NCI-H2227 treated with DMSO at 0.1 percent for 48 hours (cell line): ENCODE data around the gene ZC2HC1B.

Experiments used
- DNase-seq: peaks from one replicate; lab custom pipeline; 2025; lab: John Stamatoyannopoulos, UW

Gene ZC2HC1B

DNA sequence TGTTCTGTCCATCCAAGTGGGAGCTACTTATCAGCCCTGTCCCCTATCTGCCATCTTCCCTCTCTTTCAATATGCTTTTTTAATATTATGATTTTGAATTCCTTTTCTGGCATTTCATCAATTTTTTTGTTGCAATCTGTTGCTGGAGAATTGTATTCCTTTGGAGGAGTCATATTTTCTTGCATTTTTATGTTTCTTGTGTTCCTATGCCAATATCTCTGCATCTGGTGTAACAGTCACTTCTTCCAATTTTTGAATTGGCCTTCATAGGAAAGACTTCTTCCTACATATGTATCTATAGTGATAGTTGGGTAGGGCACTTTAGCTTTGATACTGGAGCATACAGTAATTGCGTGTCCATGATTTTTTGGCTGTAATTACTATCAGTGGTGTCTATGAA, 70.1 kb downstream of the ZC2HC1B start:
- no peak for DNase-seq

- no peak for DNase-seq
Observed at GRCh38 chr6:143934867-143935266, 70.6 kb downstream of the ZC2HC1B start.

- DNase-seq, result no peak
Observed at GRCh38 chr6:143936347-143936746, 72.1 kb downstream of the ZC2HC1B start.

DNA sequence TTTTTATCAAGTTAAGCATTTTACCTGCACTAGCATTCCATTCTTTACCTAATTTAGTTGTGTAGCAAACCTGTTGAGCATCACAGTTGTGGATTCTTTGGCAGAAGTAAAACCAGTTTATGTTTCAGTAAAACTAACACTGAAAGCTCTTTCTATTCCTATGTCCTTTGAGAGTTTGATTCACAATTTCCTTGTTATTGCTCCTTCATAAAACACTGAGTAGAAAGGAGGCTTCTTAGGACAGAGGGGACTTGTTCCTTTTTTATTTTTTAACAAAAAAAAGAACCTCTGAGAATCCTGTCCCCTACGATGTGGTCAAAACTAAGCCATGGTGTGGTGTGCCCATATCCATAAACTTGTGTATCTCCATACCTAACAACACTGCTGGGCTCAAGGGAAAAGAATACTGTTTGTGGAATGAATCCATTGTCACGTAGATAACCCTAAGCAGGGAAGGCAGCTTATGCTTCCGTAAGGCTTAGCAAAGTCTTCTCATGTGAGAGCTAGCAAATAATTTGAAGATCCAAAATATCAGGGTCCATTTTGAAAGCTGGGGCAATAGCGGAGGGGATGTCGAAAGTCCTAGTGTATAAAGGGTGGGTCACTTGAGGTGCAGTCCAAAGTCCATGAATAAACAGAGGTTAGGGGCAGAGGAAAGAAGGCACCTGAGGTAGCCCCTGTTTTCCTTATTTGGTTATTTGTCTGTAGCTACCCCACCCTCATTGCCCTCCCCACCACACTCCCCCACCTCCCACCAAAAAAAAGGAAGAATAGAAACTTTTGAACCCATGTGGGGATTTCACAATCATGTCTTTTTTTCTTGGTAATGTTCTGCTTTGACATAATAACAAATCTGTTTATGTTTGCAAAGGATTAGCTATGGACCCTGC, 72.7 kb downstream of the ZC2HC1B start:
- no peak for DNase-seq

DNA sequence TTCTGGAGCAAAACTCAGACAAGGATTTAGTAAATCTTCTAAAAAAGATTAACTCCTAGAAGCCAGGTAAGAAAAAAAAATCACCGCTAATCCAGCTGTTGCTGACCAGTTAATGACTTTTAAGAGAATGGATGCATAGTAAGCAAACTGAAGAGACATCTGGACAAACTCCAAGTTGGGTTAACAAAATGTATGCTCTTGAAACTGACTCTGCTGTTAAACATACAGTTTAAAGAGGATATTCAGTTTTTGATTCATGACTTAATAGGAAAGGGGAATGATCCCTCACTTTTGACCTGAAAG, 73.3 kb downstream of the ZC2HC1B start:
- no peak for DNase-seq

DNA sequence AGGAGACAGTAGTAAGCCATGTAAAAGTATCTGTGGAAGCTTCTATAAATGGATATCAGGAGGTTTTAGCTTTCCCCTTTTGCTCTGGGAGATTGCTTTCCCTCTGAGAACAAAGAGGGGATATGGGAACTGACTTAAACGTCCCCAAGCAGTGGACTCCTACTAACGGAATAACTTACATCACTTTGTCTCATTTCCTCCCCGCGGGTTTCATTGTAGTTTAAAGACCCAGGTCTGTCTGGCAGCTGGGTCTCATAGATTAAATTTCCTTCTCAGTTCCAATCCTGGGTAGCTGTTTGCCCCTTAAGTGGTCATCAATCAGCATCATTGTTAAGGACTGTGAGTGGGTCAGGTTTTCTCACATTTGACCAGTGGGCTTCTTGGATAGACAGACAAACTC, 75.1 kb downstream of the ZC2HC1B start:
- peak; percentile 11 for DNase-seq

- peak; percentile 46 for DNase-seq
Observed at GRCh38 chr6:143940011-143940597, 75.8 kb downstream of the ZC2HC1B start.

DNA sequence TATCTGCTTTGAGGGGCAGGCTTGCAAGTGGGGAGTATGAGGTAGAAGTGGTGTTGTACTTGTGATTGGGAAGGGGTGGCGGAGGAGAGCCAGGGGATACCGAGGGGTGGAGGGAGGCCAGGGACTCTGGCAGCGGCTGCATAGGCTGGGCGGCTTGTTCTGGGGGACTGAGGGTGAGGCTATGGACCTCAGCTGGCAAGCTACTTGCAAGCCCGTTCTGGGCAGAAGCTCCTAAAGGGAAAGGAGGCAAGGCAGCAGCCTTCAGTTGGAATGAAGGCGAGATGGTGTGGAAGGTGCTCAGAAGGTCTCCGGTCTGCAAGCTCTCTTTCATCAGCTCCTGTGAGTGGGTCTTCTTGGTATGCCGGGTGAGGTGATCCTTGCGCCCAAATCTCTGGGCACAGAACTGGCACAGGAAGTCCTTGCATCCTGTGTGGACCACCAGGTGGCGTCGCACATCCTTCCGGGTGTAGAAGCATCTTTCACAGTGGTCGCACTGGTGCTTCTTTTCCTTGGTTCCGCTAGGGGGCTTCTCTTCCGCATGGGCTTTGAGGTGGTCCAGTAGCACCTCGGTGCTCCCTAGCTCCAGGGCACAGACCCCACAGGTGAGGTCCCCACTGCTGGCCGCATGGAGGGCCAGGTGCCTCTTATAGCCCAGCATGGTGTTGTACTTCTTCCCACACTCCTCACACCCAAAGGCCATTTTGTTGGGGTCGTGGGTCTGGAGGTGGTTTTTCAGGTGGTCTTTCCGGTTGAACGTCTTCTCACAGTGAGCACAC, 77.8 kb downstream of the ZC2HC1B start:
- DNase-seq, result no peak

DNA sequence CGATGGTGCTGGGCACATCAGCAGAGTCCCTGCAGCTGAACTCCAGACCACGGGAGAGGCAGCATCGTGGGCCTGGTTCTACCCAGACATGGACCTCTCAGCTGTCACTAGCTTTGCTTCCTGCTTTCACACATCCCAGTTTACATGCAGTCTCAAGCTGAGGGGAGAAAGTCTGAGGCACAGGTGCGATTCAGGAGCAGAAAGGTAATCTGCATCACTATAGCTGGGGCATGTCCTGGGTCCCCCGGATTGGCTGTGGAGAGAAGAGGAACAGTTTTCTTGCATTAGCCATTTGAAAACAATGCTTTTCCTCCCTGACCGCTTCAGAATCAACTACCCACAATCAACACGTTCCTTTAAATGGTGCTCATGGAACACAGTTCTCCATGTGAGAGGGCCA, 83.9 kb downstream of the ZC2HC1B start:
- DNase-seq, result no peak

DNA sequence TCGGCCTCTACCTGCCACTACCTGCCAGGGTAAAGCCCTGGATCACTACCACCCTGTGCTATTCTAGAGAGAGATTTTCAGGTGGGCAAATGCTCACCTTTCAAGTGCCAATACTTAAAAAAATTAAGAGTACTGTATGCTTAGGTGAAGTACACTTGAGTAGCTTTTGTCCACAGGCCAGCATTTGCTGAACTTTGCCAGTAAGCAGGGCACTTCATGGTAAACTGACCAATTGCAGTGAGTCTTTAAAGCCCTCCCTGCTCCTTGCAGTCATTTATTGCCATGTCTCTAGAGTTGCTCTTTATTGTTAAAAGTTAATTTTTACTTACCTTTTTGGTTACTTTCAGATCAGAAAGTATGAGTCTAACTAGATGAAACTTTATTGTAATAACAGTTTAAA, 85.3 kb downstream of the ZC2HC1B start:
- no peak for DNase-seq

DNA sequence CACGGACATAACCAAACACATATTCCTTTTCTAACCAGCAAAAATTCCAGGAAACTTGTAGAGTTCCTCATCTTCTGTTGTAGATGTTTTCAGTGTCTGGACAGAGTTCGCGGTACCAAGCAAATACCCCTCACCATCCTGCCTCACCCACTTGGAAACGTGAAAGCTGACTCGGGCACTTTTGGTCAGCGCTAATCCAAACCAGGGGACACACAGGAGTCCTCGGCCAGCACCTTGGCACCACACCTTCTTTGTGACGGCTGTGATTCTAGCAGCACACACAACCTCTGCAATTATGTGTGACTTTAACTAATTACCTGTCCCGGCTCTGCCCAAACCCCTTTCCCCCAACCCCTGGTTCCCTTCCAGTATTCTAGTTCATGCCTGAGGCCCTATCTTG, 85.7 kb downstream of the ZC2HC1B start:
- DNase-seq, result no peak

DNA sequence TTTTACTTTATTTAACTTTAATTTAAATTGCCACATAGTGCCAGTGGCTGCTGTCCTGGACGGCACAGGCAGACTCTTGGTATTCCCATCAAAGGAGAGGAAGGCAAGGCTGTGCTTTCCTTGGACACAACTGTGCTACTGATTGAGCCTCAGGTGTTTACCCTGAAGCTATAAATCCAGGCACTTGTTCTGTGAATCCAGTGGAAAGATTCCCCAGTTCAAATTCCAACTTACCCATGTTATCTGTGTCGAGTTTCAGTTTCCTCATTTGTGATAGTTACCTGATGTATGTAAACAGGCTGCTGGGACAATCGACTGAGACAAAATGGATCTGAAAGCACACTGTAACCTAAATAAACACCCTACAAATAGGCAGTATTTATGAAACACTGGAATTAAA, 86.6 kb downstream of the ZC2HC1B start:
- no peak for DNase-seq

GRCh38 chr6:143952060-143952778, 87.9 kb downstream of the ZC2HC1B start:
- DNase-seq, result no peak

DNA sequence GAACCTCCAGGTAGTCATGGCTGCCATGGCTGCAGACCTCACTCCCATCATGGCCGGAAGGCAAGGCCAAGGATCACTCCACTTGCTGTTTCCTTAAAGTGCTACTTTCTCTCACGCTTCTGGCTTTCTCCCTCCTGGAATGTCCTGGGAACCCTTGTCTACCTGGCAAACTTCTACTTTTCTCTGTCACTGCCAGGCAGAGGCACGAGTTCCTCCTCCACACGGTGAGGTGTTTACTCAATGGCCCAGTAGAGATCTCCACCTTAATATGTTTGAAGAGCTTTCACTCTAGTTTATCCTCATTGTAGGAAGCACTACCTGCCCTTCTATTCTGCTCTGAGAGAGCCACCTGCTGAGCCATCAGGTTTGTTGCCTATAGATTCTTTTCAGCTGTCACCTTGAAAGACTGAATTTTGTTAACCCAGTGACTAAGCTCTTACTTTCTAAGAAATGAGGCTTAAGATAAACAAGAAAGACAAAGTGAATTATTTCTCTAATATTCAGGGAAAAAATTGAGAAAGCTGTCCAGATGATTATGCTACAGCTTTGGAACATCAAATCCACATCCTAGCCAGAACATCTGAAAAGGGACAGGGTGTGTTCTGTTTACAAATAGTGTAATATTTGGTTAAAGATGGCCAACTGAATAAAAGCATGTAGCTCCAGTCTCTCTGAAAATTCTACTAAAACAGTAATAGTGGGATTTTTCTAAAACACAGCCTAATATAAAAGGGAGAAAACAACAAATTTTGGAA, 88.8 kb downstream of the ZC2HC1B start:
- DNase-seq, result no peak

- DNase-seq, result no peak
Observed at GRCh38 chr6:143953922-143954321, 89.6 kb downstream of the ZC2HC1B start.

DNA sequence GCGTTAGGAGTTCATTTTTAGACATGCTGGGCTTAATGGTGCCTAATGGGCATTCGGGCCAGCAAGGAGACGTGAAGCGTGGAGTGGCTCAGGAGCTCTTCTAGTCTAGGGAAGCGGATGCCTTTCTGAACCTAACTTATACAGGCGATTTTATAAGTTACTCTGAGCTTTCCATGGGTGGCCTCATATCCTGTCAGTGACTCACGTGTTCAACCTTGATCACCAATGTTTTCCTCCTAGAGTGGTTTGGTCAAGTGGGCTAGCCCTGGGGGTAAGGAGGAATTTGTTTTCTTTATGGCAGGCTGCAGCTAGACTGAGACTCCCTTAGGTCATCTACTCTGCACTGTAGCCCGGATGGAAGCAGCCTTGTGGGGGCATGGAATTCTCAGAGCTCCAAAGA, 91.7 kb downstream of the ZC2HC1B start:
- no peak for DNase-seq

GRCh38 chr6:143957679-143958274, 93.5 kb downstream of the ZC2HC1B start:
- DNase-seq, result no peak

GRCh38 chr6:143958839-143959399, 94.6 kb downstream of the ZC2HC1B start:
- peak; percentile 65 for DNase-seq

GRCh38 chr6:143959927-143960326, 95.7 kb downstream of the ZC2HC1B start:
- DNase-seq, result no peak

GRCh38 chr6:143961066-143961465, 96.8 kb downstream of the ZC2HC1B start:
- DNase-seq, result no peak
